ENCODE data around the gene NUDT16L1.

Gene NUDT16L1

DNA sequence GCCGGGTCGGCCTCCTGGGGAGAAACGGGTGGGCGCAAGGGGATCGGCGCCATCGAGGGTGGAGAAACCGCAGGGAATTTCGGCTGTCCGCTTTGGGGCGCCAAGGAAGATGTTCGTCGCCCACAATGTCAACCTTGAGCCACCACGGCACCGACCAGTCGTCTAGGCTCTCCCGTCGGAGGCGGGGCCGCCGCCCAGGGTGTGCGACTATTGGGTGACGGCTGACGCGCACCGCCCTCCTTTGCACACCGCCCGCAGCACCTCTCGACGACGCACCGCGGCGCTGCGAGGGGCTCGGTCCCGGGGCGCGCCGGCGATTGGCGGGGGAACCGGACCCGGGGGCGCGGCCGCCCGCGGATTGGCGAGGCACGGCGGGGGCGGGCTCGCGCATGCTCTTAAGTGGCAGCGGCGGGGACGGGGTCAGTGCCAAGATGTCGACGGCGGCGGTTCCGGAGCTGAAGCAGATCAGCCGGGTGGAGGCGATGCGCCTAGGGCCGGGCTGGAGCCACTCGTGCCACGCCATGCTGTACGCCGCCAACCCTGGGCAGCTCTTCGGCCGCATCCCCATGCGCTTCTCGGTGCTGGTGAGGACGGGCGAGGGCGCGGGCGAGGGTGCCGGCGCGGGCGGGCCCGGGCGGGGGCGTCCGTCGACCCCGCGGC is at the start of gene NUDT16L1:
Gene NUDT16L1 (plus strand): TSS at position 267 of the 660 bp plus-strand sequence. CDS start 165 bp downstream, at position 432.
- DNase-seq (ENCODE audit: low spot score) = peak; percentile 99

DNA sequence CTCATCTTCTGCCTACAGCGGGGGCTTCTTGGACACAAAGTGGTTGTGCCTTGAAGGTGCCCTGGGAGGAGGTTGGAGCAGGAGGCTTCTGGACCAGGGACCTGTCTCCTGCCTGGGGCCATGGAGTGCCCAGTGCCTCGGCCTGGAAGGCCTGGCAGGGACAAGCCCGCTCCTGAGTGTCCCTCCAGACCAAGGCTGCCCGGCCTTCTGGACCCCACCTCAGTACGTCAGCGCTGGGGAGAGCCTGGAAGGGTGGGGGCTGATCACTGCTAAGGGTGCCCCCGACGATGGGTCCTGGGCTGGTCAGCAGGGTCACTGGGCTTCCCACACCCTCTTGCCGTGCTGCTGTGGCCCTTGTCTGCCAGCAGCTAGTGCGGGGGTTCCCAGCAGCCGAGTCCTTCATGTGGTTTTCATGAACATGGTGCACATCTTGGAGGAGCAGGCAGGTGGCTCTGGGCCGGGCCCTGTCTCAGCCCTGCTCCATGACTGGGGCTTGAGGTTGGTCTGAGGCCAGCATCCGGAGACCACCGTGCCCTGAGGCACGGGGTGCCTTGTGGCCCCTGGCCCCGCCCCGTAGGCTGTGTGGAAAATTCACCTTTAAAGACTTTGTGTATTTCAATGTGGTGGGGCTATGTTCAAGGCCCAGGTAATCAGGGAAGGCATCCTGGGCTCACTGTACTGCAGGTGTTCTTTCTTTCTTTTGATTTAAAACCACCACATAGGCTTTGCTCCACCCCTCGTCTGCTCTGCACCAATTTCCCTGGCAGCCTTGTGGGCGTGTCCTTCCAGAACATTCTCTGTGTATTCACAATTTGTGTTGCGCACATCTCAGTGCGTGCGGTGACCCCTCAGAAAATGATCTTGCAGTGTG is 46.4 kb upstream of the NUDT16L1 start:
- no peak for DNase-seq (ENCODE audit: low spot score)

DNA sequence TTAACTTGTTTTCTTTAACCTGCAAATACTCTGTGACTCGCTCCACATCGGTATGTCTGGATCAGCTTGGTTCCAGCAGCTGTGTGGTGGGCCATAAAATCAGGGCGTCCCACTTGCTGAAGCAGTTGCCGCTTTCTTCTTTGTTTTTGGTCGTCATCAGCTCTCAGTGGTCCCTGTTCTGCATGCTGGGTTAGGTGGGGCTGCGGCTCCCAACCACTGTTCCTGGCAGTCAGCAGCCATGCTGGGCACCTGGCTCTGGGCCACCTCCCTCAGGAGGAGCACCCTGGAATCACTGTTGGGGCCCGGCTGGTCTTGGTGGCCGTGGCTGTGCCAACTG is 45.8 kb upstream of the NUDT16L1 start:
- DNase-seq (ENCODE audit: low spot score) = no peak

DNA sequence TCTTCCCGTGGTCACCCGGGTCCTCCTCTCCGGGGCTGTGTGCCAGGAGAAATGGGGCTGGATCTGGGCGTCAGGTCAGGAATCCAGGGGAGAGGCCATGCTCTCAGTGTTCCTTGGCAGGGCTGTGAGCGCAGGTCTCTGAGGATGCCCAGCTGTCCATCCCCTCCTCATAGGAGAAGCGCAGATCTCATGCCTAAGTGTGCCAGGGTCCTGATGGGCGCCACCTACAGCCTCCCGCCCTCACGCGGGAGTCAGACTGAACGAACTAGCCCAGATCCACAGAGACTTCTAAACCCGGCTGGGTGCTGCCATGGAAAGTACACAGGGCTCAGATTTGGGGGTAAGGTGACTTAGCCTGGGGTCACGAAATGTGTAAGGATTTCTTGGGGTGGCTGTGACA is 44.4 kb upstream of the NUDT16L1 start:
- DNase-seq (ENCODE audit: low spot score) = no peak

DNA sequence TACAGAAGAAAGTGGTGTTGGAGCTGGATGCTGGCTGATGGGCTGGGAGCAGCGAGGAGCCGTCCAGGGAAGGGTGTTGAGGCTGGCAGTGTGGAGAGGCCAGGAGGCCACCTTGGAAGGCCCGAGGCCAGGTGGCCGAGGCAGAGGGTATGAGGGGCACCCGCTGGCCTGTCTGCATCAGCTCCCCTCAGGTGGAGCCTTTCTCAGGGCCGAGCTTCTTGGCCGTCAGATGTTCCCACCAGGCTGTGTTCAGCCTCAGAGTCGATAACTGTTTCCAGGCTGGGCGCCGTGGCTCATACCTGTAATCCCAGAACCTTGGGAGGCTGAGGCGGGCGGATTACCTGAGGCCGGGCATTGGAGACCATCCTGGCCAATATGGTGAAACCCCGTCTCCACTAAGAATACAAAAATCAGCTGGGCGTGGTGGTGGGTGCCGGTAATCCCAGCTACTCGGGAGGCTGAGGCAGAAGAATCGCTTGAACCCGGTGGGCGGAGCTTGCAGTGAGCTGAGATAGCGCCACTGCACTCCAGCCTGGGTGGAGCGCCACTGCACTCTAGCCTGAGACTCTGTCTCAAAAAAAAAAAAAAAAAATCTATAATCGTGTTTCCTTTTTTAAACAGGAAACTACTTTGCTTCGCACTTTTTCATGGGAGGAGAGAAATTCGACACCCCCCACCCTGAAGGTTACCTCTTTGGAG is 43.5 kb upstream of the NUDT16L1 start:
- no peak for DNase-seq (ENCODE audit: low spot score)

- peak; percentile 86 for DNase-seq (ENCODE audit: low spot score)
Observed at GRCh38 chr16:4650443-4651074, 42.8 kb upstream of the NUDT16L1 start.

- no peak for DNase-seq (ENCODE audit: low spot score)
Observed at GRCh38 chr16:4651827-4652226, 41.5 kb upstream of the NUDT16L1 start.

DNA sequence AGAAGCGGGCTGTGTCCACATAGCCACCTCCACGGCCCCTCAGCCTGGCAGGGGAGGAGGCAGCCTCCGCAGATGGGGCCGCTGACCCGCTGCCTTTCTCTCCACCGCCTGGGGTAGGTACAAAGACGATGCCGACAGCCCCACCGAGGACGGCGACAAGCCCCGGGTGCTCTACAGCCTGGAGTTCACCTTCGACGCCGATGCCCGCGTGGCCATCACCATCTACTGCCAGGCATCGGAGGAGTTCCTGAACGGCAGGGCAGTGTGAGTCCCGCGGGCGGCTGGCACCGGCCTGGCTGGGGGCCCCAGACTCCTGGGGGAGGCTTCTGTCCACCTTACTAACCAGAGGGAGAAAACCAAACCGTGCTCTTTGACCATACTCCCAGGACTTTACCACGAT is 40.8 kb upstream of the NUDT16L1 start:
- DNase-seq (ENCODE audit: low spot score) = no peak

DNA sequence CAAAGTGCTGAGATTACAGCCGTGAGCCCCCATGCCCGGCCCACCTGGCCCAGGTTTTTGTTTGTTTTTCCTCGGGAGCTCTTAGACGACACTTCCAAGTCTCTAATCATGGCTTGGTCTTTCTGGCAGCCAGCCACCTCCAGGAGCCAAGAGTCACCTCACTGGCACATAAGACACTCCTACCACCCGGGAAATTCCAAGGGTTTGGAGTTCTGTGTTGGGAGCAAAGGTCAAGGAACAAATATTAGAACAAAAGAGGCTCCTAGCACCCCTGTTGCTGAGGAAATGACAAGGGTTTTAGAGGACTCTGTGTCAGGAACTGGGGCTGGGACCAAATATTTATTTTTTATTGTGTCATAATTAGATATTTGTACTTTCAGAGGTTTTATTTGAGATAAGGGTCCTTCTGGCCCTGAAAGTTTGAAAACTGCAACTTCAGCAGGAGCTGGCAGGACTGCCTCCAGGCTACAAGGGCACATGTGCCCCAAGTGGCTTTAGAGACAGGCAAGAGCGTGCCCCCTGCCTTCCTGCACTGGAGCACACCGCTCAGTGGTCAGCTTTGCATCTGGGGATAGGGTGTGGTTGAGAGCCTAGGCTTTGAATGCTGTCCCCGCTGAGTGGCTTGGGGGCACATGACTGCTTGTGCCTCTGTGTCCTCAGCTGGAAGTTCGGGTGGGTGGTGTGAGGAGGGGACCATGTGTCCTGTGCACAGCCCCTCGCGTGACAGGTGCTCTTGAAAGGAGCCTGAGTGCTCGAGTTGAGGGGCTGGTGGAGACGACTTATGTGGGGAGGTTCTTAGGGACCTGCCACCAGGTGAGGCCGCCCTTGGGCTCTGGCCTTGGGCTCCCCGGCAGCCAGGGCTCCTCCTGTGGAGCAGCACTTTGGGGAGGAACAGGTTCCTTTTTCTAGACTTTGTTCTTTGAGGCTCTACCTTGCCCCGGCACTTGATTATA is 39.1 kb upstream of the NUDT16L1 start:
- DNase-seq (ENCODE audit: low spot score) = no peak

- DNase-seq (ENCODE audit: low spot score) = no peak
Observed at GRCh38 chr16:4654964-4655590, 38.3 kb upstream of the NUDT16L1 start.

- no peak for DNase-seq (ENCODE audit: low spot score)
Observed at GRCh38 chr16:4655801-4656200, 37.6 kb upstream of the NUDT16L1 start.

- DNase-seq (ENCODE audit: low spot score) = no peak
Observed at GRCh38 chr16:4656221-4656620, 37.1 kb upstream of the NUDT16L1 start.

DNA sequence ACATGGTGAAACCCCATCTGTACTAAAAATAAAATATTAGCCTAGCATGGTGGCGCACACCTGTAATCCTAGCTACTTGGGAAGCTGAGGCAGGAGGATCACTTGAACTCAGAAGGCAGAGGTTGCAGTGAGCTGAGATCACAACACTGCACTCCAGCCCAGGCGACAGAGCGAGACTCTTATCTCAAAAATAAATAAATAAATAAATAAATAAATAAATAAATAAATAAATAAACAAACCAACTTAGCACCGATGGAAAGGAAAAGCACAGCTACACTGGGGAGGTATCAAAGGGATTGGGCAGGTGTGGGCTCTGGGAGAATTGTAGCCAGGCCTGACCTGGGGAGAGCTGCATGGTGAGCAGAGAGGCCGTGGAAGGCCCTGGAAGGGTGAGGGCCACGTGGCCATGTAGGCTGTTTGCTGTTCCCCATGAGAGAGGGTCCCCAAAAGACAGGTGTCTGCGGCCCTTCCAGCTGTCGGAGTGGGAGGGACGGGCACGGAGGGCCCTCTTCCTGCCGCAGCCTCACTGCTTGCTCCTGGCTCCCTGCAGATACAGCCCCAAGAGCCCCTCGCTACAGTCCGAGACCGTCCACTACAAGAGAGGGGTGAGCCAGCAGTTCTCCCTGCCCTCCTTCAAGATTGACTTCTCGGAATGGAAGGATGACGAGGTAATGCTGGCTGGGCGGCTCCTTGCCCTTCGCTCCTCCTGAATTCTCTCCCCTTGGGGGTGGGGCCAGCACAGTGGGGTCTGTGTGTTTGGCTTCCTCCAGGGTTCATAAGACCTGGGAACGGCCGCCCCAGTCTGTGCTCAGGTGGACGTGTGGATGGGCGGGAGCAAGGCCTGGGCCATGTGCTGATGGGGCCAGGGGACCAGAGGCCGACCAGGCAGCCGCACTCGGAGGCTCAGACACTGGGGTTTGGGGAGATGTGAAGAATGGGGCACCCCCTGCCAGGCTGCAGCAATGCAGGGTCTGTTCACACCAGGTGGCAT is 36.4 kb upstream of the NUDT16L1 start:
- no peak for DNase-seq (ENCODE audit: low spot score)

DNA sequence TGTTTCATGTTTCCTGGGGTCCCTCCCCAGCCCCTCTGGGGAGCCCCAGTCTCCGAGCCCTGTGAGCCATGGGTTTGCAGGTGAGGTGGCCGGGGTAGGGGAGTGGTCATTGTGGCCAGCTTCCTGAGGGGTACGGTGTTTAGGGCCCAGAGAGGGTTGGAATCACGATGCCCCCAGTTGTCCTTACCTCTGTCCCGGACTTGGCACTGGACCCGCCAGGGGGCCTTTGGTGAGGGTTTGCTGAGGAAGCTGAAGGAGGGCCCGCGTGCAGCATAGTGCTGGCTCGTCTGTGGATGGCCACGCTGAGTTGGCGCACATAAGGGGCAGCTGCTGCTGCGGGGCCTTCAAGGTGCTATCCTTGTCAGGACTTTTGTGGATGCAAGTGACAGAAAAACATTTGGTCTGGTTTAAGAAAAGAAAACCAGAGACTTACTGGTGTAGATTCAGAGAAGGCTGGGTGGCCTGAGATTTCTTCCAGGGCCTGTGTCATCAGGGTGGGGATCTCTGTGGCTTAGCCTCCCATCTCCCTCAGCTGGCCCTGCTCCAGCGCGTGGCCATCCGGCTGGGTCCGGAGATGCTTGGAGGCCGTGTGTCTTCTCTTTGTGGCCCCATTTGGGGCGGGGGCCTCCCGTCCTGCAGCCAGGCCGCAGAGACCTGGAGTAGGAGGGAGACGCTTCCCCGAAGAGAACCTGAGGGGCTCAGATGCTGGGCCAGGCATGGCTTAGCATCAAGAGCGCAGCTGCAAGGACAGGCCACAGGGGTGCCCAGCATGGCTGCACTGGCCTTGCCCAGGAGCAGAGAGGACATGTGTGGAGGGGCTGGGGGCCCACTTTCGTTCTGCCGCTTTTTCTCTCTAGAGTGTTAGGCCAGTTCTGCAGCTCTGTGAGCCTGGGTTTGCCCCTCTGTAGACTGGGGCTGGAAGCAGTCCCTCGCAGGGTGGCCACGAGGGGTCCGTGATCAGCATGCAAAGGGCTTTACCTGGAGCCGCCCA is 33.7 kb upstream of the NUDT16L1 start:
- DNase-seq (ENCODE audit: low spot score) = no peak

- DNase-seq (ENCODE audit: low spot score) = no peak
Observed at GRCh38 chr16:4660454-4661007, 32.8 kb upstream of the NUDT16L1 start.

GRCh38 chr16:4661661-4662060 is 31.7 kb upstream of the NUDT16L1 start:
- no peak for DNase-seq (ENCODE audit: low spot score)

DNA sequence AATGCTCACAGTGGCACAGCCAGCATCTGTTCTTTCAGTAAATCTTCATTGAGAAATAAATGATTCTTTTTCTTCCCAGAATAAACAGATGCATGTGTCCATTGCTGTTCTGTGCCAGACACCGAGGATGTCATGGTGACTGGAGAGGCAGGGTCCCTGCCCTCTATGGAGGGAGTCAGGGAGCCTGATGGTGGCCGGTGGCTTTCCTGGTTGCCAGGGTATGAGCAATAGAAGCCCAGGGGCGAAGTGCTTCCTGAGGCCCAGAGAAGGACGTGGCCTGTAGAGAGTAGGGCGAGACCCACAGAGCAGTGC is 29.9 kb upstream of the NUDT16L1 start:
- no peak for DNase-seq (ENCODE audit: low spot score)

GRCh38 chr16:4663777-4664465 is 29.4 kb upstream of the NUDT16L1 start:
- no peak for DNase-seq (ENCODE audit: low spot score)
